ENCODE data around the gene CAMK2B.

GRCh38 chr7:44213206-44213876, 112.1 kb downstream of the CAMK2B start:
- TF ChIP-seq GATA2 (IDR thresholded peaks at IDR 0.05; ENCODE audit: low read depth, low read length), result no peak
- TF ChIP-seq GATA3 (IDR thresholded peaks at IDR 0.05; ENCODE audit: low read depth, low read length), result no peak
